GM19372 (cell line): ENCODE data around the gene TSTD2.

Experiments
- ATAC-seq: cut with Tn5 transposase; IDR thresholded peaks from one replicate; pipeline ENCODE4 v1.9.1; 2021; ENCODE audit warnings: mild to moderate bottlenecking, low read depth, moderate library complexity; ENCODE audit not compliant: unreplicated experiment

The TSTD2 gene

DNA sequence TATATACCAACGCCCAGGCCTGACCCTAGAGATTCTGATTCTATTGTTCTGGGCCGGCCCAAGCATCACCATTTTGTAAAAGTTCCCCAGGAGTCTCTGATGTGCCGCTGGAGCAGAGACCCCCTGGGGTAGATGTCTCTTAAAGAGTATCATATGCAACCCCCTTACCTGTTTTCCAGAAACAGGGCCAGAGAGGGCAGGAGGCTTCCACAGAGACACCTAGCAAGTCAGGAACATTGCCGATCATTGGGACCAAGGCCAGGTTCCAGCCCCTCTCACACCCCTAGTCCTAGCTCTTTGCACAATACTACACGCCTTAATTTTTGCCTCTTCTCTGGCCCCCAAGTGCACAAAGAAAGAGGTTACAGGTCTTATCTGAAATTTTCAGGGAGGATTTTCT, 67.9 kb downstream of the TSTD2 start:
- ATAC-seq, result no peak

DNA sequence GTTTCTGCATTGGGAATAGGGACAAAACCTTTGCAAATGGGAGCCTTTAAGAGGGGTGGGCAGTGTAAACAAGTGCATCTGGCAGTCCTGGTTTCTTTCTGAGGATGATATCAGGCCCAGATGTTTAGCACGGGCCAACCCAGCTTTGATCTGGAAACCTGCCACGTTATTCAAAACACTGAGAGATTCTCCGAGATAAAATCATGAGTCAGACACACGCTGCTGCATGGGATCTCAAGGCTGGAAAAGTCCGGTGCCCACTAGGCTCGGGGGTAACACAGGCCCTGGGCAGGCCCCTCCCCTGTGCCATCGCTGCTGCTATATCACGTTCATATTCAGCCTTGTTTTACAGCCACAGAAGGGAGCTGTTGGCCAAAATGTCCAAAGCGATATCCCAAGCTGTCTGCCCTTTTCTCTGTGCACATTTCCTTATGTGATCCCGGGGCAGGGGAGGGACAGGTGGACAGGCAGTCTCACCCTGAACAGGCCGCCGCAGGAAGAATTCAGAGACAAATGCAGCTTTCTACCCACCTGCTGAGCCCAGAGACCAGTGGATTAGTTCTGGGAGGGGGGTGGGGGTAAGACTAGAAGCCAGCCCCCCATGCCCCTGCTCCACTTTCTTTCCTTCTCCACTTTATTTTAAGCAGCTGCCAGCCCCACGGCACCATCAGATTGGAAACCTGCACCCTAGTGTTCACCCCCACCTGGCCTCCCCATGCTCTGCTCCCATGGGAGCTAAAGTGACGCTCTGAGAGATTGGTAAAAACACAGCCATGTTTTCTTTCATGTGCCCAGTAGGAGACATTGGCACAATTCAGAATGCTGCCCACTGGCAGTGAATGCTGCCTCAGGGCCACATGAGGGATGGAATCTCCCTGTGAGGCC, 68.6 kb downstream of the TSTD2 start:
- ATAC-seq, result no peak

DNA sequence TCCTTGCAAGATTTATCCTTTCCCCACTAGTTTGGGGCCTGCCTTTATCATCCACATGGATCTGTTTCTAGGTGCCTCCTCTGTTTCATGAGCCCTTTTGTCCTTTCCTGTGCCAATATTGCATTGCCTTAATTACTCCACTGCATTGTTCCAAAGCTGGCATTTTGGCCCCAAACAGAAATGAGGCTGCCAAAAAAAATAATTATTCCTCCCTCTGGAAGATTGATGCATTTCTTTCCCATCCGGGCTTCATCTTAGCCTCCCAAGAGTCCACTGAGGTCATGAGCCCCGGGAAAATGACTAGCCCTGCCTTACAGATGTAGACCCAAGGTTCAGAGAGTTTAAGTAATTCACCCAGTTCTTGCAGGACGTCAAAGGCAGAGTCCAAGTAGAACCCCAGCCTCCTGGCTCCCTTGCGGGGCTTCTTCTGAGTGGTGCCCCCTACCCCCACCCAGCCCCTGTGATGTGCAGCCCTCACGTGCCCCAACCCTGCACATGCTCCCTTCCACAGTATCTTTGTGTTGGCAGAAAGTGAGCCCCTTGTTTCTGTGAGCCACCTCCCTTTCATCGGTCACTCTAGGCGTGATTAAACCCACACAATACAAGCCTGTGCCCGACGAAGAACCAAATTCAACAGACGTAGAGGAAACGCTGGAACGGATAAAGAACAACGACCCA, 69.6 kb downstream of the TSTD2 start:
- ATAC-seq, result no peak

DNA sequence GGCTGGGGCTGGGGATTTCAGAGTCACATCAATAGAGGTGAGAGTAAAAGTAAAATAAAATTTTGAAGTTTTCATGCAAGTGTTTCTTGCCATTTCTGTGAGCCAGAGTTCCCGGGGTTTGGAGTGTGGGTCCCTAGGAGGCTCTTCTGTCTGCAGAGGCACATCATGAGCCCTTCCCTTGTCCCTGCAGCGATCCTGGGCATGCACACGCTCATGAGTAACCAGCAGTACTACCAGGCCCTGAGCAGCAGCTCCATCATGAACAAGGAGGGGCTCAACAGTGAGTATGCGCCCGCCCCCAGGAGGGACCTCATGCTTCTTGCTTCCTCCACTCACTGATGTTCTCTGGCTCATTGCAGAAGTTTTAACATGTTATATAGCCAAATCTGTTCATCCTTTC, 70.6 kb downstream of the TSTD2 start:
- no peak for ATAC-seq

DNA sequence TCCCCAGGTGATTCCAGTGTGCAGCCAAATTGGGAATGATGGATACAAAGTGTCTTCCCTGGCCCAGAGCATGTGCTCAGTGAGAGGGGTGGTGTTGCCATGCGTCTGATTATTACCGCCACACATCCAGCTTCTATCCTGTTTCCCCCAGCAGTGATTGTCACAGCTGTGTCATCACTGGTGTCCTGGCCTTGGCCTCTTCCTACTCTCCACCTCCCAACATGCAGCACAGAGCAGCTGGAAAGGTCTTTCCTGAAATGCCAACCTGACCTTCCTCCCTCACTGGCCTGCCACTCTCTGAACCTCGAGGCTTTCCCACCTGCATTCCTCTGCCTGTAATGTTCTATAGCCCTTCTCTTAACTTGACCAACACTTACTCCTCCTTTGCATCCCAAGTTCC, 71.7 kb downstream of the TSTD2 start:
- no peak for ATAC-seq

DNA sequence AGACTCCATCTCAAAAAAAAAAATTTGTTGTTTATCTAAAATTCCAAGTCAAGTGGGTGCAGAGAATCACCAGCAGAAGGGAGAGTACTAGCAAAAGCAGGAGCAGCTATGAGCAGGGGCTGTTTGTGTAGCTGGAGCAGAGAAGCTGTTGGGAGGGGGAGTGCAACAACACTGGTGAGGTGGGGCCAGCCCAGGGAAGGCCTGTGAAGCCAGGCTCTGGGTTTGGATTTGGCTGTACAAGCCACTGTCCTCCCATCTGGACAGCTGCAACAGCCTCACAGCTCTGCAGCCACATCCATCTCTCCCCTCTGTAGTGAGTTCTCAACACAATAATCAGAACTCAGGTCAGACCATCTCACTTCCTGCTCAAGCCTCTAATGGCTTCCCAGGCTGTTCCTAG, 72.3 kb downstream of the TSTD2 start:
- ATAC-seq, result no peak

DNA sequence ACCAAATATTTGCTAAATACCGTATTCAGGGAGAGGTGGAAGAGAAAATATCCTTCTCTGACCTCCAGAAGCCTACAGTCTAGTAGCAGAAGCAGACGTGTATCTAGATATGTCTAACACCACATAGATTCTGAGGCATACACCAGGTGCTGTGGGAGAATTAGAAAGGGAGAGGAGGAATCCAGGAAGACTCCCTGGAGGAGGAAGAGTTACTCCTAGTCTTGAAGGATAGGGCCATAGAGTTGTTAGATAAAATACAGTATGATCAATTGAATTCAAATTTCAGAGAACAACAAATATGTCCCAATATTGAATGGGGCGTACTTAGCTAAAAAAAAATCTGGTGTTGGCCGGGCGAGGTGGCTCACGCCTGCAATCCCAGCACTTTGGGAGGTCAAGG, 73.0 kb downstream of the TSTD2 start:
- no peak for ATAC-seq

DNA sequence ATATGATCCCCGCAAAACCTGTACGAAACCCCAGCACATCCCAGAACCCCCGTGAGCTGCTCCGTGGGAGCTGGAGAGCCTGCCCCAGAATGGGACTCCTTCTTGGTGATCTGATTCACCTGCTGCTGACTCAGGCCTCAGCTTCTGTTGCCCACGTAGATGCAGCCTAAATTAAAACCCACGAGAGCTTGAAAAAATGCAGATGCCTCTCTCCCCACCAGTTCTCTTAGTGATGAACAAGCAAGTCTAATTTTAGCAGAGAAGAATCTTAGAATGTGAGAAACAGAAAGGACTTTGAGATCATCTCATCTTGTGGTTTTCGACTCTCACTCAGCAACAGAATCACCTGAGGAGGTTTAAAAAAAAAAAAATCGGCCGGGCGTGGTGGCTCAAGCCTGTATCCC, 74.1 kb downstream of the TSTD2 start:
- peak; percentile 65 for ATAC-seq

DNA sequence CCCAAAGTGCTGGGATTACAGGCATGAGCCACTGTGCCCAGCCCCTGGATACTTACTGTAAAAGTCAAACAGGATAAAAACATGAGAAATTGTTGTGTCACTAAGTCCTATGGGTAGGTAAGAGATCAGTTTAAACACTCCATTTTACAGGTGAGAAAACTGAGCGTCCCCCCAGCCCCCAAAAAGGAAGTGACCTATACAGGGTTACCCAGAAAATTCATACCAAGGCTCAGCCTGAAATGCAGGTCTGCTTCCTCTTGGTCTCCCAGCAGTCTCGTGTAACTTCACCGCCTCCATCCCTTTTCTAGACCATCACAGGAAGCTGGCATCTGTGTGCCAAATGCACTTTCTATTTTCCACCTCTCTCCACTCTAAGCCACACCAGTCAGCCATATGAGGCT, 74.5 kb downstream of the TSTD2 start:
- ATAC-seq, result peak; percentile 33

DNA sequence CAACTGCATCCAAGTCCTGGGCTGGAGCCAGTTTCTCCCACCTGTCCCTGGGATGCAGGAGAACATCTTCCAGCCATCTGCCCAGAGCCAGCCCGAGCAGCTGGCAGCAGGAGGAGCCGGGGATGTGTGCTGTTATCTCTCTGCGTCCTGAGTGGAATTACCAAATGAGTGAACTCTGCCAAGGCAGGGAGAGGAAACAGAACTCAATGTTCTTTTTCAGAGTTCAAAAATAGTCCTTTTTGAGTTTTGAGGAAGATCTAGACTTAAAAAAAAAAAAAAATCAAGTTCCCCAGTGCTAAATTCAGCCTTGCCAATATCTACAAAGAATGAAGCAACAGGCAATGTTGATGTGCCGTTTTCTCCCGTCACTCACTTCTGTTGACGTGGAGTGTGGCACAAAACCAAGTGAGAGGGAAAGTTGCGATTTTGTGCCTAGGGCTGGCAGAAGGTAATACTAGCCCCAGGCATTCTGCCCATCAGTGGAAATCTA, 75.5 kb downstream of the TSTD2 start:
- no peak for ATAC-seq

DNA sequence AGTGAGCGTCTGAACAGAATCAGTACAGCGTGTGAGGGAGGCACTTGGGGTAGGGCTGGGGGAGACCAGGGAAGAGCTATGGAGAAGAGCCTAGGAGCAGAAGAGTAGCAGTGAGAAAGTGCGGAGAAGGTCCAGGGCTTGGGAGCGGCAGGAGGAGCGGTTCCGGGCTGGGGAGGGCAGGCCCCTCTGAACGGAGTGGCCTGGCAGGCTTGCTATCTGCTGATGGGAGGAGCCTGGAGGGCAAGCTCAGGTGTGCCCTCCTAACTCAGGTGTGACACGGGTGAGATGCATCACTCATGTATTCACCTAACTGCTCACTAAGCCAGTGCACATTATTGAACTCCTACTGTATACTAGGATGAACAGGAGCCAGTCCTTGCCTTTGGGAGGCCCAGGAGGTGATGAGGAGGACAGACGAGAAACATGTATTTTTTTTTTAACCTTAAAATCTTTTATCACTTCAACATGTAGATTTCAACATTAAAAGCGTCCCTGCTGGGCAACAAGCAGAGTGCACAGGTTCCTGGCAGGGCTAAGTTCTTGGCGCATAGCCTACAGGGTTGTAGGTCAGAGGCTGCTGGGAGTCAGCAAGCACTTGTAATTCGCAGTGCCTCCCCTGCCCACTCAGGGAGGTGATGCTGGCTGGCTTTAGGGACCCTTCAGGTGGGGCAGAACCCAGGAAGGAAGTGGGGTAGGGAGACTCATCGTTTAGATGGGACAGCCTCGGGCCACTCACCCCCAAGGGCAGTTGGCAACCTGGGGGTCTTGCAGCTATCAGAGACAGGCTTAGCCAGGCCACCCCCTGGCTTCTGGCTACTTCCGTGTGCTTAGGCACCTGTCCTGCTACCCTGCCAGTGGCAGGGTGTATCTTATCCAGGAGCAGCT, 76.2 kb downstream of the TSTD2 start:
- no peak for ATAC-seq

DNA sequence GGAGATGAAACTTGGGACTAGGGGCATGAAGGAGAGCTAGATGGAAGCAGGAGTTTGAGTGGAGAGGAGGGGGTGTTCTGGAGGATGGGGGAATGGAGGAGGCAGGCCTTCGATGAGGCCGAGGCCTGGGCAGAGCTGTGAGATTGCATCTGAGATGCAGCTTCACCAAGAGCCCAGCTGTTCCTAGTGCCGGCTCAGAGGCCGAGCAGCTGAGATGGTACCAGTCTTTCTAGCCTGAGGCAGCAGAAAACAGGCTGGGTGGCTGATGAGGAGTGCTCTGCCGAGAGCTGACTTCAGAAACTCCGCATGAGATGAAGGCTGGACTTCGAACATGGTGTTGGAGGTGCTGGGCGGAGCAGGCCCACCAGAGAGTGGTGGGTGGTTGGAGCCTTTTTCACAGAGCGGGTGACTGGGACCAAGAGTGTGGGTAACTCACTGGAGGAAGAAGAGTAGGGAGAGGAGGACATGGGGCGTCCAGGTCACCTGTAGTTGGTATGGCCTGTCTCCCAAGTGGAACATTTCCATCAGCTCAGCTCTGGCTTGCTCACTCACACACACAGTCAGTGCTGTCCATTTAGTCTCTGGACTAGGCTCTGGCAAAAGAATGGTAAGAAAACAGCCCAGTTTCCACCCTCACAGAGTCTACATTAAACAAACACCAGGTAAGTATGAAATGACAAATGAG, 77.0 kb downstream of the TSTD2 start:
- no peak for ATAC-seq

DNA sequence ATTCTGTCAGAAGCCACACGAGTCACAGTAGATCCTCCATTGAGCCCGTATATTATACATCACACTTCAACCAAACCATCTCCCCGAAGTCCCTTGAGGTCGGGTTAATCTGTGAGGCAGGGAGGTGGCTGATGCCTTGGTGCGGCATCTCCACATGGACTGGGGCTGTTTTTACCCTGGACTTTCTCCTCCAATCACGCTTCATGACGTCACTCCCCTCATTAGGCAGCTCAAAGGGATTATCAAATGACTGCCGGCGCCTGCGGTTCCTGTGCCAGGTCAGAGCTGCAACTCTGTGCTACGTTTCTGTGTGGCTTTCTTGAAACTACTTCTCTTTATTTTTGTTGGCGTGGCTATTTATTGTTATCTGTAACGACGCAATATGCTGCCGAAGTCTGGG, 78.0 kb downstream of the TSTD2 start:
- ATAC-seq, result no peak

DNA sequence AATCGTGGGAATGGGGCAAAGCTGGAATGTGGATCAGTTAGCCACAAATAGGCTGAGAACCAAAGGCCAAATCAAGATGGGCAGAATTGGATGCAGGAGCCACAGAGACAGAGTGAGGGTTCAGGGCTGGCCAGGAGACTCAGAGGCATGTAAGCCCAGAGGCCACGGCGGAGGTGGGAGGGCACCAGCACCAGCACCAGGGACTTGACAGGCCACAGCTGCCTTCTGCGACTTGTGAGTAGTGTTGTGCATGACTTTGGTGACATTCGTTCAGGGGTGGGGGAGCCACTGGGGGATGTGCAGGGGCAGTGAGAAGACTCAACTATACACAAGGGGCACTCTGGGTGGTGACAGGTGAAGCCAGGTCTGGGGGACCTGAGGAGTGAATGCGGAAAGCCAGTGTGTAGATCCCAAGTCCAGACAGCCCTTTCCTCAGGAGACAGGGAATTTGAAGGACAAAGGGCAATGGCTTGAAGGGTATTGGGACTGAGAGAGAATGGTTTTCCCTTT, 78.5 kb downstream of the TSTD2 start:
- ATAC-seq, result no peak

DNA sequence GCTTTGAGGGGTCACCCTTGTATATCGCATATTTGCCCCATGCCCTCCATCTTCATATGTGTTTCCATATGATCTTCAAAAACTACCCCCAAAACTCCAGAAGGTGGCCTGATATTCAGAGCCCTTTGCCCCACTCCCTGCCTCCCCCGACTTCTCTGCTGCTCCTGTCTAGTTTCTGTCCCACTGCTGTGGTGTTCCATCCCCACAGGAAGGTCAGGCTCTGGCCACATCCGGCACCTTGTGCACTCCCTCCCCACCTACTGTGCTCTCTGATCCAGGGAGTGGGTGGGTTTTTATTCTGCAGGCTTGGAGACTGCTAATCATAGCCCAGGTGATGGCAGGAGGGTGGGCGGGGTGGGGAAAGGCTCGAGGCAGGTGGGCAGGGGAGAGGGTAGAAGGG, 79.3 kb downstream of the TSTD2 start:
- ATAC-seq, result no peak

DNA sequence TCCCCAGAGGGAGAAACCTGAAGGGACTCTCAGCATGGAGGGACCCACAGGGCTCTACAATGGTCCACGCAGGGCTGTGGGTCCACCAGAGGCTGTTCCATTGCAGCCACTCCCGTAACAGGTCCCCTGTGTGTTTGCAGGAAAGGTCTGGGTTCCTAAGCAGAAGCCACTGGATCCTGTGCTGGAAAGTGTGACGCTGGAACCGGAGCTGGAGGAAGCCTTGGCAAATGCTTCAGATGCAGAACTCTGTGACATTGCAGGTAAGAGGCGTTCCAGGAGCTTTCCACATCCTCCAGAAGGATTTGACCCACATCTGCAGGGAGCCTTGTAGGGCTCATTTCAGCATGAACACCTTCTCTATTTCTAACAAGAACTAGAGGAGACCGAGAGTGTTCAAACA, 80.0 kb downstream of the TSTD2 start:
- no peak for ATAC-seq

DNA sequence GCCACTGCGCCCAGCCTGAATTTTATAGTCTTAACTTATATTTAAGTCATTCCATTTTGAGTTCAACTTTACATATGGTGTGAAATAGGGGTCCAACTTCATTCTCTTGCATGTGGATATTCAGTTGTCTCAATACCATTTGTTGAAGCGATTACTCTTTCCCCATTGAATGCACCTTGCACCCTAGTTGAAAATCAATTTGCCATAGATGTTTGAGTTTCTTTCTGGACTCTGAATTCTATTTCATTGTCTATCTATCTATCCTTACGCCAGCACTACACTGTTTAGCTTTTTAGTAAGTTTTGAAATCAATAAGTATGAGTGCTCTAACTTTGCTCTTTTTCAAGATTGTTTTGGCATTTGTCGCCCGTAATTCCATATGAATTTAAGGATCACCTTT, 81.9 kb downstream of the TSTD2 start:
- no peak for ATAC-seq

DNA sequence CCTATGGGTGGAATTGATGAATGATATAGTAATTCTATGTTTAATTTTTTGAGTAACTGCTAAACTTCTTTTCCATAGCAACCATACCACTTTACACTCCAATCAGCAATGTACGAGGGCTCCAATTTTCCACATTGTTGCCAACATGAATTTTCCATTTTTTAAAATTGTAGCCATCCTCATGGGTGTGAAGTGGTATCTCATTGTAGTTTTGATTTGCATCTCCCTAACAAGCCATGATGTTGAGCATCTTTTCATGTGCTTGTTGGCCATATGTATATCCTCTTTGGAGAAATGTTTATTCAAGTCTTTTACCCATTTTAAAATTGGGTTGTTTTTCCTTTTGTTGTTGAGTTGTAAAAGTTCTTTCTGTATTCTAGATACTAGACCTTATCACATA, 82.8 kb downstream of the TSTD2 start:
- ATAC-seq, result no peak
